Right ventricle myocardium superior (tissue), 1 donor: ENCODE results near the gene HSH2D. TPM values are rescaled to one million over a fixed set of nuclear protein-coding genes. Genes with fewer than 3 reads are reported as not detected.

Experiments
- ATAC-seq: fragments of 200-7000 bp; cut with Tn5 transposase; one replicate; pipeline ENCODE4 v1.9.1; 2020; ENCODE audit warnings: mild to moderate bottlenecking; ENCODE audit not compliant: poor library complexity
- DNase-seq: peaks from one replicate; pipeline ENCODE4 v3.0.0-alpha.2; 2020
- intact Hi-C: fragments of 100-400 bp; cut with DNase I; formaldehyde crosslinking; loops from one replicate; pipeline ENCODE4 v1.11.2; 2022
- total RNA-seq: library from RNA; stranded (reverse); fragmentation: NEBNext Ultra II Directional; extraction: Animal tissue kit (Norgen Biotek cat#: 25700); gene quantifications from one replicate; pipeline ENCODE4 v1.2.1, GENCODE V29; 2021
- donor health status: DM: no; HTN: yes; CAD: no; lungs with severe emphysema.

HSH2D gene
- total RNA-seq, 1 donor from 2014 or later, result 0.32 TPM

DNA sequence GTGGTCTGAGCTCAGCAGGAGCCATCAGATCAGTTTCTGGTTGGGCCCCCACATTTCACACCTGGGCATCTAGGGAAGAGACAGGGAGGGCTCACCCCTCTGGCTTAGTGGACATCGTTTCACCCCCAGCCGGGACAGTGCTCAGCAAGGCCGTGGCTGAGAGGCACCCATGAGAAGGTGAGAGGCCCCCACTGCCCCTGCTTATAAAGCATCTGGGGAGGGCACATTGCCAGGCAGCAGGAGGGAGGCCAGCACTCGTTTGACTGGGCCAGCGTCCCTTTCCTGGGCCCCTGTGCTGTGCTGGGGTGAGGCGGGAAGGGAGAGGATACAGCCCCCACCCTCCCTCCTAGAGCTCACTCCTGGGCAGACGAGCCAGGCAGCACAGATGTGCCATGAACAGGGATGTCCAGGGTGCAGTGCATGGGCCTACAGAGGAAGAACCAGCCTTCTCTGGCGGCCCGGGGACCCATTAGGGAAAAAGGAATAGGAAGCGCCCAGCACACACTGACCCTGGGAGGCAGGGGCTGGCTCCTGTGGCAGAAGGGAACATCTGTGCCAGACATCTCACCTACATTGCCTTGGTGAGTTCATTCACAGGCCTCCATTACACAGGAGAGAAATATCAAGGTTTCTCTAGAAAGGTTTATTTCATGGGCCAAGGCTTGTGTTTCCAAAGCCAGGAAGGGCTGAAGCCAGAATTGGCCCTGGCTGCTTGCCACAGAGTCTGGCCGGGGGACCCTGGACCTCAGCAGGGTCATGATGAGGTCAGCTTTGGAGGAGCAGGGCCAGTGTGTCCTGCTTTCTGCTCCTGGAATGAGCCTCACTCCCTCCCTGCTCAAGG, 61.9 kb downstream of the HSH2D start:
- intact Hi-C loops, result no loop called here
- DNase-seq (peak; percentile 61), ATAC-seq (peak; percentile 41)

DNA sequence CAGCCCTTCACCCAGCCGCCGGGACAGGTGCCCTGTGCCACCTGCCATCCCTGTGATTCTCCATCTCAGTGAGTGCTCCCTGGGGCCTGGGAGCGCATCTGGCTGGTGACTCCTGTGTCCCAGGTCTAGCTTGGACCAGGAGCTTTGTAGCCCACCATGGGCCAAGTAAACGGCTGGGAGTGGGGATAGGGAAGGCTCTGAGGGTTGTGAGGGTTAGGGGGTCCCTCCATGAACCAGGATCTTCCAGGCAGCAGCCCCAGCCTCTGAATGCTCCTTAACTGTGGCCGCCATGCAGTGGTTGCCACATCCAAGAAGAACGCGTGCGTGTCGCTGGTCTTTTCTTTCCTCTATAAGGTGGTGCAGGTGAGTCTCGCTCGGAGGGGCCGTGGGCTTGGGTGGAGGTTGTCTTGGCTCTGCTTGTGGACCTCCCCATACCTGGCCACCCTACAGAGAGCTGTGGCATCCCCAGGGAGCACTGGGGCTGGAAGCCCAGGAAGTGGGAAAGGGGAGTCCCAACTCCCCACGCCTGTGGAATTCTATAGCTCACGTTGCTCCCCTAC, 62.6 kb downstream of the HSH2D start:
- intact Hi-C loops, result no loop called here
- no peak for ATAC-seq

DNA sequence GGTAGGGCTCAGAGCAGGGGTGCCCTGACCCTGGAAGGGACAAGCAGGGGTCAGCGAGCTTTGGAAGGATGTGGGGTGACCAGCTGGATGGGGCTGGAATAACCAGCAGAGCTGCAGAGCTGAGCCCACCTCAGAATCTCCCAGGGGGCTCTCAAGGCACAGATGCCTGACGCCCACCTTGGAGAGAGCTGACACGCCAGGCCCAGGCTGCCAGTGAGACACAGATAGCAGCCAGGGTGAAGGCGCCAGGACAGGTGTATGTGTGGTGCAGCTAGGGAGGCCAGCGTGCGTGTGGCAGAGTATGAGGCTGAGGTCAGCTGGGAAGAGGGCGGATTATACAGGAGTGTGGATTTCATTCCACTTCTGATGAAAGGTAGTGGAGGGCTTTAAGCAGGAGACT, 63.2 kb downstream of the HSH2D start:
- intact Hi-C loops, result no loop called here
- DNase-seq, result no peak
- no peak for ATAC-seq

More for the DNA sequence above, 62.6 kb downstream of the HSH2D start:
- no peak for DNase-seq

DNA sequence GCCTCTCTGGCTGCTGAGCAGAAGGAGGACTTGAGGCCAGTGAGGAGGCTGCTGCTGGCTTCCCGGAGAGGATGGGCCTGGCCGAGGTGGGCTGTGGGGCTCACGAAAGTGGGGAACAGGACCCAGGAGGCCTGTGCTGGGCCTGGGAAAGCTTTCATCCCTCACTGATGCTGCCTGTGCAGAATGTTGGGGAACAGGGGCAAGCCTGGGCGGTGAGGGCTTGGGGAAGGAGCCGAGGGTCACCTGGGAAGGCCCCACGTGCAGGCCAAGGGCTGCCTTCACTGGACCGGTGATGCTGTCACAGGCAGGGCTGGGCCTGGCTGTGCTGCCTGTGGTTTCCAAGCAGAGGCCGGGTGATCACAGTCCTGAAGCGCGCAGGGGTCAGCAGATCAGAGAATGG, 63.6 kb downstream of the HSH2D start:
- intact Hi-C loops, result no loop called here
- DNase-seq, result no peak

DNA sequence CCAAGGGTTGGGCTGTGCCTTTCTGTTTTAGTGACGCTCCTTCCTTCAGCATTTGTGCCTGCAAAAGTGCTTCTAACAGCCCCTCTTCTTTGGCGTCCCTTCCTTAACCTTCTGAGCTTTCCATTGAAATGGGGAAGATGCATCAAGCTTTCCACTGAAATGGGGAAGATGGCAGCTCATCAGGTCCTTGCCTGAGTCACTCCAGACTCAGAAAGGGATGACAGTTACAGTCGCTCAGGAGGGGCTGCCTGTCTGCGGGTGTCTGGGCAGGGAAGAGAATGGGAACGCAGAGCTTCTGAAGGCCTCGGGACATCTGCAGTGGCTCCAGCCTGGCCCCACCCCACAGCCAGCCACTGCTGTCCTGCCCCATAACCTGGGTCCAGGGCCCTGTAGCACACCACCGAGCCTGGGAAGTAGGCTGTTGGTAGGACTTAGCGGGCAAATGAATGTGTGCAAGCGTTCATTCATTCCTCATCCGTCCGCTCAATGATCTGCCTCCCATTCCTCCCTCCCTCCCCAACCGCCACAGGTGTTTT, 64.1 kb downstream of the HSH2D start:
- intact Hi-C loops, result no loop called here
- no peak for DNase-seq
- ATAC-seq, result no peak

More for the DNA sequence above, 63.6 kb downstream of the HSH2D start:
- no peak for ATAC-seq

Other genes with a start within 250 kb of the HSH2D start
- gene CYP4F2, start 245.6 kb upstream of the HSH2D start, total RNA-seq, result not detected
- gene CYP4F11, start 209.2 kb upstream of the HSH2D start, total RNA-seq, result 0.56 TPM
- gene OR10H4, start 194.7 kb upstream of the HSH2D start, total RNA-seq, result not detected
- 74.7 TPM for gene TPM4, start 67.2 kb upstream of the HSH2D start, total RNA-seq
- 16.8 TPM for gene RAB8A, start 31.8 kb upstream of the HSH2D start, total RNA-seq
- gene CIB3, start 29.8 kb downstream of the HSH2D start, total RNA-seq, result not detected
- gene FAM32A, start 41.7 kb downstream of the HSH2D start, total RNA-seq, result 33.9 TPM
- 35.6 TPM for gene AP1M1, start 54.2 kb downstream of the HSH2D start, total RNA-seq
- 67.6 TPM for gene KLF2, start 181.1 kb downstream of the HSH2D start, total RNA-seq